ENCODE measurements around the gene CADPS2. TPM values are rescaled to one million over a fixed set of nuclear protein-coding genes. Genes with fewer than 3 reads are reported as not detected.

CADPS2 gene
- total RNA-seq, 1 experiment from 2014 or later, result 12.2 TPM

DNA sequence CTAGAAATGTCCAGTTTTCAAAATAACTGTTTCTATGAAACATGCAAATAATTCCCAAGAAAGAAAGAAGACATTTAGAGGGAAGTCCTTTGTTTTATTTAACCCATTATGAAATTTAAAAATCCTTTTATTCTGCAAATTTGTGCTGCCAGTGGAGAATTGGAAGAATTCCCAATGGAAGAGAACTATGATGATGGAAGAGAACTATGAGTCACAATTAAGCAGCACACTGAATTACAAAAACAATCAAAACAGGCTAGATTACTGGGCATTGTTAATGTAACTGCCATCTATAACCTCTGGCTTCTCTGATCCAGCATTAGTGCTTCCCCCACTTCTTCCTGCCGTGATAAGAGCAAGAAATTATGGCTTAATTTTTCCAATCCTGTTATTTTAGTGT is 455.6 kb downstream of the CADPS2 start:
- DNase-seq (ENCODE audit: low spot score), result no peak
- Mint-ChIP-seq H3K27me3 (ENCODE audit: low read depth) (no peaks in the 10 kb centered on the region), H3K27ac (peak overlapping the region; percentile 90), H3K4me1 (peaks cover 49% of the 10 kb centered on the region), H3K36me3 (no peaks in the 10 kb centered on the region), H3K9me3 (no peaks in the 10 kb centered on the region), H3K4me3 (no peak overlapping the region)
- CTCF ChIA-PET, result no interaction called here
- no peak for ATAC-seq
- no peak for TF ChIP-seq CBFB (CRISPR knock-in tag; IDR thresholded peaks at IDR 0.05; ENCODE audit: low read depth)
- TF ChIP-seq, protein P1, sequence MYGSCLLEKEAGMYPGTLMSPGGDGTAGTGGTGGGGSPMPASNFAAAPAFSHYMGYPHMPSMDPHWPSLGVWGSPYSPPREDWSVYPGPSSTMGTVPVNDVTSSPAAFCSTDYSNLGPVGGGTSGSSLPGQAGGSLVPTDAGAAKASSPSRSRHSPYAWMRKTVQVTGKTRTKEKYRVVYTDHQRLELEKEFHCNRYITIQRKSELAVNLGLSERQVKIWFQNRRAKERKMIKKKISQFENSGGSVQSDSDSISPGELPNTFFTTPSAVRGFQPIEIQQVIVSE (CRISPR knock-in tag; IDR thresholded peaks at IDR 0.05; ENCODE audit: borderline replicate concordance), result no peak
- TF ChIP-seq JAZF1 (CRISPR knock-in tag; IDR thresholded peaks at IDR 0.05), result no peak
- POLR2A ChIA-PET, result no interaction called here

DNA sequence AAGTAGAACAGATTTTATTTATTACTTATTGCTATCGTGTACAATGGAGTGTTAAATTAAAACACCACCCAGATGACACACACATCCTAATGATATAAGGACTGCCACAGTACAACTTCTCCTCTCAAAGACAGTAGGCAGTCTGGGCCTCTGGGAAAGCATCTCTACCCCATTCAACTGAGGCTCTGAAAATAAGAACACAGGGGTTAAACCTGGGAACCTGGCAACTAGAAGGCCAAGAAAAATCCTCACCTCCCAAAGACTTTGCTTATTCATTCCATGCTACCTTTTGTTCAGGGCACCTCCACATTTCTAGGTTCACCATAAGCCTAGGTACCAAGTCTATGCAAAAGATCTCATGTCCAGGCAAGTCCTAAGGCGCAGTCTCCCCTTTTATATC is 456.3 kb downstream of the CADPS2 start:
- no peak for TF ChIP-seq ZNF232 (CRISPR knock-in tag; IDR thresholded peaks at IDR 0.05)
- no peak for TF ChIP-seq FOXP1 (CRISPR knock-in tag; IDR thresholded peaks at IDR 0.05; ENCODE audit: borderline replicate concordance)
- TF ChIP-seq, protein P2, sequence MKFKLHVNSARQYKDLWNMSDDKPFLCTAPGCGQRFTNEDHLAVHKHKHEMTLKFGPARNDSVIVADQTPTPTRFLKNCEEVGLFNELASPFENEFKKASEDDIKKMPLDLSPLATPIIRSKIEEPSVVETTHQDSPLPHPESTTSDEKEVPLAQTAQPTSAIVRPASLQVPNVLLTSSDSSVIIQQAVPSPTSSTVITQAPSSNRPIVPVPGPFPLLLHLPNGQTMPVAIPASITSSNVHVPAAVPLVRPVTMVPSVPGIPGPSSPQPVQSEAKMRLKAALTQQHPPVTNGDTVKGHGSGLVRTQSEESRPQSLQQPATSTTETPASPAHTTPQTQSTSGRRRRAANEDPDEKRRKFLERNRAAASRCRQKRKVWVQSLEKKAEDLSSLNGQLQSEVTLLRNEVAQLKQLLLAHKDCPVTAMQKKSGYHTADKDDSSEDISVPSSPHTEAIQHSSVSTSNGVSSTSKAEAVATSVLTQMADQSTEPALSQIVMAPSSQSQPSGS (CRISPR knock-in tag; IDR thresholded peaks at IDR 0.05; ENCODE audit: borderline replicate concordance, low read depth), result no peak
- no peak for TF ChIP-seq NR3C1 (CRISPR knock-in tag; conservative IDR thresholded peaks at IDR 0.05; ENCODE audit: low read depth)
- TF ChIP-seq SOX15 (CRISPR knock-in tag; IDR thresholded peaks at IDR 0.05), result no peak
- TF ChIP-seq NFE2L1 (CRISPR knock-in tag; IDR thresholded peaks at IDR 0.05), result no peak
- TF ChIP-seq MAX (CRISPR knock-in tag; IDR thresholded peaks at IDR 0.05), result no peak
- no peak for TF ChIP-seq RELA (CRISPR knock-in tag; IDR thresholded peaks at IDR 0.05; ENCODE audit: borderline replicate concordance)
- TF ChIP-seq, protein P3, sequence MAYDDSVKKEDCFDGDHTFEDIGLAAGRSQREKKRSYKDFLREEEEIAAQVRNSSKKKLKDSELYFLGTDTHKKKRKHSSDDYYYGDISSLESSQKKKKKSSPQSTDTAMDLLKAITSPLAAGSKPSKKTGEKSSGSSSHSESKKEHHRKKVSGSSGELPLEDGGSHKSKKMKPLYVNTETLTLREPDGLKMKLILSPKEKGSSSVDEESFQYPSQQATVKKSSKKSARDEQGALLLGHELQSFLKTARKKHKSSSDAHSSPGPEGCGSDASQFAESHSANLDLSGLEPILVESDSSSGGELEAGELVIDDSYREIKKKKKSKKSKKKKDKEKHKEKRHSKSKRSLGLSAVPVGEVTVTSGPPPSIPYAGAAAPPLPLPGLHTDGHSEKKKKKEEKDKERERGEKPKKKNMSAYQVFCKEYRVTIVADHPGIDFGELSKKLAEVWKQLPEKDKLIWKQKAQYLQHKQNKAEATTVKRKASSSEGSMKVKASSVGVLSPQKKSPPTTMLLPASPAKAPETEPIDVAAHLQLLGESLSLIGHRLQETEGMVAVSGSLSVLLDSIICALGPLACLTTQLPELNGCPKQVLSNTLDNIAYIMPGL (CRISPR knock-in tag; IDR thresholded peaks at IDR 0.05), result no peak
- no peak for TF ChIP-seq NR2C2 (CRISPR knock-in tag; IDR thresholded peaks at IDR 0.05)
- TF ChIP-seq AFF4 (CRISPR knock-in tag; IDR thresholded peaks at IDR 0.05; ENCODE audit: borderline replicate concordance), result no peak
- TF ChIP-seq GTF2I (CRISPR knock-in tag; conservative IDR thresholded peaks at IDR 0.05), result no peak
- TF ChIP-seq HMGA2 (CRISPR knock-in tag; IDR thresholded peaks at IDR 0.05), result no peak
- TF ChIP-seq GABPB1 (CRISPR knock-in tag; IDR thresholded peaks at IDR 0.05), result no peak
- no peak for TF ChIP-seq ZNF219 (CRISPR knock-in tag; IDR thresholded peaks at IDR 0.05; ENCODE audit: borderline replicate concordance)
- TF ChIP-seq, protein P4, sequence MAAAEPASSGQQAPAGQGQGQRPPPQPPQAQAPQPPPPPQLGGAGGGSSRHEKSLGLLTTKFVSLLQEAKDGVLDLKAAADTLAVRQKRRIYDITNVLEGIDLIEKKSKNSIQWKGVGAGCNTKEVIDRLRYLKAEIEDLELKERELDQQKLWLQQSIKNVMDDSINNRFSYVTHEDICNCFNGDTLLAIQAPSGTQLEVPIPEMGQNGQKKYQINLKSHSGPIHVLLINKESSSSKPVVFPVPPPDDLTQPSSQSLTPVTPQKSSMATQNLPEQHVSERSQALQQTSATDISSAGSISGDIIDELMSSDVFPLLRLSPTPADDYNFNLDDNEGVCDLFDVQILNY (CRISPR knock-in tag; IDR thresholded peaks at IDR 0.05), result no peak
- TF ChIP-seq PRRX2 (CRISPR knock-in tag; IDR thresholded peaks at IDR 0.05), result no peak
- no peak for DNase-seq (ENCODE audit: low spot score)
- H3K27ac Mint-ChIP-seq, result peak overlapping the region; percentile 71
- H3K4me1 Mint-ChIP-seq, result peaks cover 42% of the 10 kb centered on the region
- POLR2A ChIA-PET, result no interaction called here
- H3K36me3 Mint-ChIP-seq, result no peaks in the 10 kb centered on the region
- no peaks in the 10 kb centered on the region for H3K9me3 Mint-ChIP-seq
- no peak overlapping the region for H3K4me3 Mint-ChIP-seq
- ATAC-seq, result peak; percentile 64
- CTCF ChIA-PET, result no interaction called here
- no peaks in the 10 kb centered on the region for H3K27me3 Mint-ChIP-seq (ENCODE audit: low read depth)

Measured in WTC11 (cell line).